Measurements from ENCODE around the gene XNDC1N. TPM values are rescaled to one million over a fixed set of nuclear protein-coding genes. Genes with fewer than 3 reads are reported as not detected.

The XNDC1N gene
- total RNA-seq, 4 donors from 2014 or later, result 1.6 to 8.6 (median 6.5) TPM

DNA sequence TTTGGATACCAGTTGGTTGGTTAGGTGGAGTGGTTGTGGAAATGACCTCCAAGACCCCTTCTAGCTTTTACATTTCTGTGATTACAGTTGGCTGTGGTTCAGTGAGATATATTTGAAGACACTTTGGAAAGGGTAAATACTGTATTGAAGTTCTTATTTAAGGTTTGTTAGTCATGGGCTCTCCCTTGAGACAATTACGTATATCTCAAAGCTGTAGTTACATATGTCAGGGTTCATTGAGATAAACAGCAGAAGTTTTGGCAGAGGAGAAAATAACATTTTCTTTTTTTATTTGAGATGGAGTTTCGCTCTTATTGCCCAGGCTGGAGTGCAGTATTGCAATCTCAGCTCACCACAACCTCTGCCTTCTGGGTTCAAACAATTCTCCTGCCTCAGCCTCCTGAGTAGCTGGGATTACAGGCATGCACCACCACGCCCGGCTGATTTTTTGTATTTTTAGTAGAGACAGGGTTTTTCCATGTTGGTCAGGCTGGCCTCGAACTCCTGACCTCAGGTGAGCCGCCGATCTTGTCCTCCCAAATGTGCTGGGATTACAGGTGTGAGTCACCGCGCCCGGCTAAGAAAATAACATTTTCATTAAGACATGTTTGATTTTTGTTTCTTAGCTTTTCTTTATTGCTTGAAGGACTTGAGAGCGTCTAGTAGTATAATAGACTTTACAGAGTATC lies 2.3 kb upstream of the XNDC1N start:
- intact Hi-C loops (cut with DNase I; ENCODE audit: low total_unique reads), result no loop called here
- no peak for DNase-seq (ENCODE audit: low spot score in 2 of 2)
- 75% methylated on average over 11 of the region's 11 CpGs for WGBS, 2 donors
- H3K4me3 ChIP-seq (ENCODE audit: low read depth, poor library complexity, severe bottlenecking), result no peak overlapping the region
- TF ChIP-seq POLR2A (IDR thresholded peaks at IDR 0.05) (no peak), CTCF (IDR thresholded peaks at IDR 0.05) (no peak)

- peak overlapping the region; percentile 73 for H3K4me3 ChIP-seq (ENCODE audit: low read depth, poor library complexity, severe bottlenecking)
- 4 to 6% methylated on average over 6 of the region's 6 CpGs for WGBS, 2 donors
- no peak for DNase-seq (ENCODE audit: low spot score in 2 of 2)
- intact Hi-C loops (cut with DNase I; ENCODE audit: low total_unique reads), result no loop called here
- TF ChIP-seq CTCF (IDR thresholded peaks at IDR 0.05) (no peak), POLR2A (IDR thresholded peaks at IDR 0.05) (no peak)
Measured at GRCh38 chr11:71929491-71929890, 1.1 kb upstream of the XNDC1N start.

- H3K4me3 ChIP-seq (ENCODE audit: low read depth, poor library complexity, severe bottlenecking), result peak within 1 kb of the TSS; percentile 73
- TF ChIP-seq CTCF (IDR thresholded peaks at IDR 0.05) (no peak), POLR2A (IDR thresholded peaks at IDR 0.05) (no peak)
- intact Hi-C loops (cut with DNase I; ENCODE audit: low total_unique reads), result no loop called here
- WGBS, 2 donors, result 0 to 1% methylated on average over 32 of the region's 32 CpGs
- peak; percentile 97 to 100 for DNase-seq (ENCODE audit: low spot score in 2 of 2)
Measured at GRCh38 chr11:71928737-71929443, 496 bp upstream of the XNDC1N start, which contains the start of gene RNF121. RNF121 (plus strand) TSS chr11:71929046; CDS start chr11:71929062, 16 bp downstream.

- H3K4me3 ChIP-seq (ENCODE audit: low read depth, poor library complexity, severe bottlenecking), result no peak overlapping the region
- 93 to 96% methylated on average over 9 of the region's 9 CpGs for WGBS, 2 donors
- TF ChIP-seq CTCF (IDR thresholded peaks at IDR 0.05), result no peak
- TF ChIP-seq POLR2A (IDR thresholded peaks at IDR 0.05), result no peak
- intact Hi-C loops (cut with DNase I; ENCODE audit: low total_unique reads), result no loop called here
- no peak for DNase-seq (ENCODE audit: low spot score in 2 of 2)
Measured at GRCh38 chr11:71917646-71918140, 10.7 kb downstream of the XNDC1N start.

GRCh38 chr11:71914617-71915189 lies 13.7 kb downstream of the XNDC1N start:
- TF ChIP-seq CTCF (IDR thresholded peaks at IDR 0.05) (no peak), POLR2A (IDR thresholded peaks at IDR 0.05) (no peak)
- intact Hi-C loops (cut with DNase I; ENCODE audit: low total_unique reads), result no loop called here
- no peak overlapping the region for H3K4me3 ChIP-seq (ENCODE audit: low read depth, poor library complexity, severe bottlenecking)
- DNase-seq (ENCODE audit: low spot score in 2 of 2), result no peak
- WGBS, 2 donors, result 95% methylated on average over 7 of the region's 7 CpGs

All from lower leg skin (tissue), 4 donors.